CD4-positive, alpha-beta T cell (primary cell): ENCODE data around the gene SLC26A9. TPM values are rescaled to one million over a fixed set of nuclear protein-coding genes. Genes with fewer than 3 reads are reported as not detected.

Source experiments
- ATAC-seq: fragments of 200-7000 bp; cut with Tn5 transposase; one replicate; pipeline ENCODE4 v1.10.0; 2022; ENCODE audit warnings: mild to moderate bottlenecking; ENCODE audit not compliant: poor library complexity
- CTCF ChIA-PET: fragments of 350-600 bp; sonication (Branson Sonifier 250); formaldehyde crosslinking; loops from one replicate; lab custom pipeline; 2021; ENCODE audit warnings: antibody characterized with exemption, inconsistent platforms; lab: Charles Lee
- POLR2A ChIA-PET: fragments of 350-600 bp; sonication (Branson Sonifier 250); formaldehyde crosslinking; loops from one replicate; lab custom pipeline; 2021; ENCODE audit warnings: antibody characterized with exemption, inconsistent platforms; lab: Charles Lee
- DNase-seq, 14 experiments: peaks; one replicate each; pipeline ENCODE4 v3.0.0-alpha.2; 2013 to 2020; ENCODE audit warnings: mixed read lengths in 2 of 14
- H3K27ac ChIP-seq, 2 donors: one replicate each; pipeline versions ENCODE4 v1.5.1 to v1.7.0; 2013; ENCODE audit warnings: low read length in 2 of 2, low read depth in 1 of 2, mild to moderate bottlenecking in 1 of 2
- H3K27me3 ChIP-seq, 2 experiments: 1 replicate in 1 of 2; 2 replicates in 1 of 2; pipeline versions ENCODE4 v1.6.1 to v1.7.0; 2013; ENCODE audit warnings: low read length in 2 of 2, control low read depth in 1 of 2, mild to moderate bottlenecking in 1 of 2, moderate library complexity in 1 of 2; ENCODE audit not compliant: insufficient read depth in 2 of 2, control insufficient read depth in 1 of 2
- H3K36me3 ChIP-seq: one replicate; pipeline ENCODE4 v1.6.1; 2013; ENCODE audit warnings: low read length, control low read depth; ENCODE audit not compliant: insufficient read depth
- H3K4me1 ChIP-seq: one replicate; pipeline ENCODE4 v1.6.1; 2013; ENCODE audit warnings: low read length, control low read depth; ENCODE audit not compliant: insufficient read depth
- H3K4me3 ChIP-seq: one replicate; pipeline ENCODE4 v1.5.1; 2013; ENCODE audit warnings: mild to moderate bottlenecking, low read length, moderate library complexity
- H3K9me3 ChIP-seq, 2 experiments: 1 replicate in 1 of 2; 2 replicates in 1 of 2; pipeline versions ENCODE4 v1.6.1 to v1.7.0; 2013; ENCODE audit warnings: low read length in 2 of 2, mild to moderate bottlenecking in 2 of 2, control low read depth in 1 of 2, moderate library complexity in 1 of 2; ENCODE audit not compliant: control insufficient read depth in 1 of 2, insufficient read depth in 1 of 2
- H3K27ac Mint-ChIP-seq: one replicate; pipeline ENCODE4 v1.8.0; 2020; ENCODE audit warnings: mixed read lengths
- H3K27me3 Mint-ChIP-seq: one replicate; pipeline ENCODE4 v1.8.0; 2021; ENCODE audit warnings: mixed read lengths
- H3K36me3 Mint-ChIP-seq: one replicate; pipeline ENCODE4 v1.8.0; 2021; ENCODE audit warnings: low read depth, mixed read lengths
- H3K4me1 Mint-ChIP-seq: one replicate; pipeline ENCODE4 v1.8.0; 2021; ENCODE audit warnings: low read depth, mixed read lengths
- H3K4me3 Mint-ChIP-seq: one replicate; pipeline ENCODE4 v1.8.0; 2020; ENCODE audit warnings: mild to moderate bottlenecking, mixed read lengths
- H3K9me3 Mint-ChIP-seq: one replicate; pipeline ENCODE4 v1.8.0; 2020; ENCODE audit warnings: mixed read lengths
- CTCF ChIP-seq: fragments of 200-600 bp; IDR thresholded peaks from one replicate; pipeline ENCODE4 v1.8.0; 2022; ENCODE audit warnings: antibody characterized with exemption, mild to moderate bottlenecking
- intact Hi-C, 2 experiments: fragments of 100-400 bp; cut with DNase I in 1 of 2; cut with micrococcal nuclease in 1 of 2; formaldehyde crosslinking; loops; one replicate each; pipeline versions ENCODE4 v1.15.1 to v1.9.0; 2023 to 2025; cut with DNase I, micrococcal nuclease
- total RNA-seq, 174 experiments: library from RNA in 2 of 174; stranded (reverse) in 2 of 174; gene quantifications; one replicate each; pipeline ENCODE4 v1.2.3 and lab custom pipeline; 2021 to 2026

SLC26A9 gene
- total RNA-seq, 2 experiments from 2014 or later: not detected

- no peaks in the 10 kb centered on the region for H3K9me3 ChIP-seq
- ATAC-seq (no peak), DNase-seq (no peak)
- no peaks in the 10 kb centered on the region for H3K36me3 ChIP-seq
- peaks cover 0 to 12% of the 10 kb centered on the region in 2 experiments for H3K27me3 ChIP-seq
- no peak overlapping the region for H3K4me3 ChIP-seq
- Mint-ChIP-seq H3K27ac (no peak overlapping the region), H3K4me3 (no peak overlapping the region), H3K9me3 (no peaks in the 10 kb centered on the region), H3K36me3 (no peaks in the 10 kb centered on the region), H3K4me1 (no peaks in the 10 kb centered on the region), H3K27me3 (peaks cover 23% of the 10 kb centered on the region)
- POLR2A ChIA-PET: no interaction called here
- intact Hi-C loops: no loop called here
- no peaks in the 10 kb centered on the region for H3K4me1 ChIP-seq
- CTCF ChIA-PET: no interaction called here
- no peak for TF ChIP-seq CTCF
- H3K27ac ChIP-seq: no peak overlapping the region
These were observed 13.1 kb downstream of the SLC26A9 start for GRCh38 chr1:205930195-205930577.

- DNase-seq: no peak
- POLR2A ChIA-PET: no interaction called here
- H3K27ac Mint-ChIP-seq: no peak overlapping the region
These were observed 13.6 kb downstream of the SLC26A9 start for GRCh38 chr1:205929496-205930194.

GRCh38 chr1:205928317-205928716 lies 14.9 kb downstream of the SLC26A9 start:
- H3K27ac ChIP-seq: no peak overlapping the region
- Mint-ChIP-seq H3K4me1 (no peaks in the 10 kb centered on the region), H3K9me3 (no peaks in the 10 kb centered on the region), H3K27ac (no peak overlapping the region), H3K36me3 (no peaks in the 10 kb centered on the region), H3K4me3 (no peak overlapping the region), H3K27me3 (peaks cover 6% of the 10 kb centered on the region)
- H3K36me3 ChIP-seq: no peaks in the 10 kb centered on the region
- peaks cover 0 to 4% of the 10 kb centered on the region in 2 experiments for H3K27me3 ChIP-seq
- POLR2A ChIA-PET: no interaction called here
- no peaks in the 10 kb centered on the region for H3K4me1 ChIP-seq
- H3K4me3 ChIP-seq: no peak overlapping the region
- intact Hi-C loops: no loop called here
- no peak for TF ChIP-seq CTCF
- no peaks in the 10 kb centered on the region for H3K9me3 ChIP-seq
- no peak for ATAC-seq
- CTCF ChIA-PET: interaction anchor here (1.5 kb wide), 1 partner anchor 49 kb away, joined by 4 read pairs; no protein-coding TSS in a partner anchor
- no peak for DNase-seq

More at GRCh38 chr1:205929496-205930194, 13.6 kb downstream of the SLC26A9 start:
- Mint-ChIP-seq H3K4me1 (no peaks in the 10 kb centered on the region), H3K4me3 (no peak overlapping the region), H3K36me3 (no peaks in the 10 kb centered on the region), H3K9me3 (no peaks in the 10 kb centered on the region), H3K27me3 (peaks cover 19% of the 10 kb centered on the region)
- Histone ChIP-seq H3K4me1 (no peaks in the 10 kb centered on the region), H3K27ac (no peak overlapping the region), H3K9me3 (no peaks in the 10 kb centered on the region), H3K36me3 (no peaks in the 10 kb centered on the region), H3K4me3 (no peak overlapping the region), H3K27me3 (peaks cover 0 to 7% of the 10 kb centered on the region in 2 experiments)
- no peak for TF ChIP-seq CTCF
- no peak for ATAC-seq
- intact Hi-C loops: no loop called here
- CTCF ChIA-PET: no interaction called here
